NCI-H1436 (cell line): ENCODE results near the gene POLDIP3.
"Not testable (repeated sequence)": the region's sequence is repeated elsewhere in the genome, so short reads cannot be mapped to it uniquely, and the experiment has no call there.

Experiments used
- DNase-seq: peaks from one replicate; lab custom pipeline; 2025; lab: John Stamatoyannopoulos, UW

The POLDIP3 gene

GRCh38 chr22:42560381-42560780 is 54.3 kb downstream of the POLDIP3 start:
- DNase-seq, result no peak

GRCh38 chr22:42553475-42554361 is 61.0 kb downstream of the POLDIP3 start, which contains the start of gene SERHL2:
TSS of gene SERHL2 (plus strand) at chr22:42553956. CDS start at chr22:42554021, 65 bp downstream.
- DNase-seq, result peak; percentile 79

- not testable (repeated sequence) for DNase-seq
These were observed 62.4 kb downstream of the POLDIP3 start for GRCh38 chr22:42552294-42552647.

GRCh38 chr22:42549331-42550060 is 65.2 kb downstream of the POLDIP3 start:
- DNase-seq, result no peak

GRCh38 chr22:42548597-42549330 is 65.9 kb downstream of the POLDIP3 start:
- no peak for DNase-seq

GRCh38 chr22:42548126-42548525 is 66.6 kb downstream of the POLDIP3 start:
- DNase-seq, result not testable (repeated sequence)

- DNase-seq, result no peak
These were observed 67.1 kb downstream of the POLDIP3 start for GRCh38 chr22:42547562-42547961.

GRCh38 chr22:42544686-42545085 is 70.0 kb downstream of the POLDIP3 start:
- DNase-seq, result no peak

GRCh38 chr22:42539236-42539771 is 75.4 kb downstream of the POLDIP3 start:
- not testable (repeated sequence) for DNase-seq

- DNase-seq, result not testable (repeated sequence)
These were observed 77.4 kb downstream of the POLDIP3 start for GRCh38 chr22:42537199-42537831.

- DNase-seq, result not testable (repeated sequence)
These were observed 78.0 kb downstream of the POLDIP3 start for GRCh38 chr22:42536634-42537033.

GRCh38 chr22:42536166-42536565 is 78.5 kb downstream of the POLDIP3 start:
- no peak for DNase-seq

GRCh38 chr22:42535082-42535731 is 79.5 kb downstream of the POLDIP3 start:
- DNase-seq, result not testable (repeated sequence)
